HG03064 (cell line): Measurements from ENCODE around the gene LDLRAD4.

Source experiments
- ATAC-seq: cut with Tn5 transposase; IDR thresholded peaks from one replicate; pipeline ENCODE4 v1.9.1; 2021; ENCODE audit warnings: low read depth; ENCODE audit not compliant: unreplicated experiment

LDLRAD4 gene

DNA sequence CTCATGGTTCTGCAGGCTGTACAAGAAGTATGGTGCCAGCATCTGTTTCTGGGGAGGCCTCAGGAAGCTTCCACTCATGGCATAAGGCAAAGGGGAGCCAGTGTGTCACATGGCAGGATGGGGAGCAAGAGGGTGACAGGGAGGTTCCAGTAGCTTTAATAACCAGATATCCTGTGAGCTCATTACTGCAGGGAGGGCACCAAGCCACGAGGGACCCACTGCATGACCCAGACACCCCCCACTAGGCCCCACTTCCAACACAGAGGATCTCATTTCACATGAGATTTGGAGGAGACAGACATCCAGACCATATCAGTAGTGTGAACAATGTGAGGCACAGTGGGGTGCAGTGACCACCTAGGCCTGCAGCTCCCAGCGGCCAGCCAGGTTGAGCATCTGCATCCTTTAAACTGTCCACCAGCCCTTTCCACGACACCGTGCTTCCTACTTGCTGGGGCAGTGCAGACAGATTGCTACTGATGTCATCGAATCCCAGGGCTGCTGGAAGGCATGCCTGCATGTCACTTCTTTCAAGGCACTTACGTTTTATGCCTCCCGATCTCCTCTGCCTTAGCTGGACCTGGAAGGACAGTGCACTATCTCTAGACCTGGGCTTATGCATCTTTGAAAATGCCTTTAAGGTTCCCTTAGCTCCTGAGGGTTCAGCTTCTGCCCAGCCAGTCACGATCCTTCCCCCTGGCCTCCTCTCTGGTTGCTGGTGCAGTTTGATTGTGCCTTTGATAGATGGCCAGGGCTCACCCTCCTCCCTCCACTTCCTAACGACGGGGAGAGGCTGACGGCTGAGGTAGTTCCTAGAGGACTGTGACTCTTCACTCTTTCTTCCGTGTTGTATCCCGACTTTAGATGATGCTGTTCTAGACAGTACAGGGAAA lies 333.5 kb downstream of the LDLRAD4 start:
- no peak for ATAC-seq

DNA sequence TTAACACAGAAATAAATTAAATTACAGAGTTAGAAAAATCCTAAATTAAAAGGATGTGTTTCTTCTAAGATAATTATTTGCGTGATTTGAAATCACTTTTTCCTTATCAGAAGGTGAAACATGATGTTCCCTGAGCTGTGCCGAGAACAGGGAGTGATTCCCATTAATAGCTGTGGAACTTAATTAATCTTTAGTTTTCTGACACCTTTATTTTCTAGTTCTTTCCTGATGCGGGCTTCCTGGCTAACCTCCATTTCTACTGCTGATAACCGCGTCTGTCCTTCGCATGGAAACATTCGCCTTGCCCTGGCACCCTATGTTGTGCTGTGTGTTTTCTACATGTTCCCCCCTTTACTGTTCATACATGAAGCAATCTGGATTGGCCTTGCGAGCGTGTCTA lies 334.9 kb downstream of the LDLRAD4 start:
- ATAC-seq: no peak

DNA sequence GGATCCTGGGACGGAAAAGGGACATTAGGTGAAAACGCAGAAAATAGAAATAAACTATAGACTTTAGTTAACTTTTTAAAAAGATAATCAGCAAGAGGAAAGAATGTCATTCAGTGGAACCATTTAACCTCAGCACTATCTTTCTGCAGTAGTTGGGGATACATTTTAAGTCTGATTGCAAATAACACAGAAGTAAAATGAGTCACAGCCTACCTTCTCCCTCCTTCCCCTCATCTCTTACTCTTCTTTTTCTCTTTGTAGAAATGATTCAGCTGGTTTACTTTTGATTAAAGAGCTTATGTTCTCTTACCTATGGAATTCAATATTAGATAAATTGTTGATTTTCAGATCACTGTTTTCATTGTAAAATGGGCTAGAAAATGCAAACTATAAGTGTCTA lies 336.6 kb downstream of the LDLRAD4 start:
- ATAC-seq: no peak

DNA sequence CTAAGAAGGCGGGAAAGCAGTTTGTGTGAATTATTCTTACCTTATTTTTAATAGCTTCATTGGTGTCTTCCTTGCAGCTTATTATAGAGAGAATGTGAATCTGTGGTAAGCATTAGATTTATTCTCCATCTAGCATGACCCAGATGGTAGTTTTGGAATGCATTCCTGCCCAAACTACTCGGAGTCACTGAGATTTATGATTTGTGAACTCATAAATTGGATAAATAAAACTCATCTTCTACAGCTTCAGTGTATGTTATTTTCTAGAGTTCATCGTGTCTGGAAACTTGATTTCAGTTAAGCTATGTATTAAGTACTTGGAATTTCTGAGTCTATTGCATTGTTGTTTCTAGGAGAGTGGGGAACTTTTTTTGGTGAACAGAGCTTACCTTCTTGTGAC lies 337.3 kb downstream of the LDLRAD4 start:
- ATAC-seq: no peak

DNA sequence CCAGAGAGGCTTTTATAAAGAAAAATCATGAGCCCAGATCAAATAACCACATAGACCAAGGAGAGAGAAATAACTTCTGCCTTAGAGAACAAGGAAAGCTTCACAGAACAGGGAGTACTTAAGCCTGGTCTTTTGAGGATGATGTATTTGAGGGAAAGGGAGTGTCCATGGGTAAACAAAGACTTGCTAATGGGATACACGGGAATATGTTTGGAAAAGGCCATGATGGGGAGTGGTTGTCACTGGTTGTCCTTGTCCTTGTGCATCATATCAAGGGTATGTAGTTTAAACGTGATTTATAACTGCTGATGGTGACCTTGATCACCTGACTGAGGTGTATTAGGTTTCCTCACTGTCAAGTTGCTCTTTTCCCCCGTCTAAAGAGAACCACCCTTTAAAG lies 337.9 kb downstream of the LDLRAD4 start:
- no peak for ATAC-seq

DNA sequence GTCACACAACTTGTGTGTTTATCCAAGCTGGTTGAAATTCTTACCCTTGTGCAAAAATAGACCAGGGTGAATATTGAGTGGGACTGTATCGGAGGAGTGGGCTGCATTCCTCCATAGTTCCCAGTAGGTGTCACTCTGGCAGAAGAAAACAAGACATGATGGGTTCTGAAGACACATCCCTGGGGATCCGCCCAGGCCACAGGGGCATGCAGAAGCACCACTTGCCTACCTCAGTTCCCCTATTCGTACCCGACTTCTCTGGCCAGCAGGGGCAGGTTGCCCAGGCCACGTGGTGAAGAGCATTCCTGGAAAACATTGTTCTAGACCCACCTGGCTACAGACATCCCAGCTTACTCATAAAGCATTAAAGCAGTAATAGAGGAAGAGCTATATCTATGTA lies 339.6 kb downstream of the LDLRAD4 start:
- ATAC-seq: peak; percentile 55

DNA sequence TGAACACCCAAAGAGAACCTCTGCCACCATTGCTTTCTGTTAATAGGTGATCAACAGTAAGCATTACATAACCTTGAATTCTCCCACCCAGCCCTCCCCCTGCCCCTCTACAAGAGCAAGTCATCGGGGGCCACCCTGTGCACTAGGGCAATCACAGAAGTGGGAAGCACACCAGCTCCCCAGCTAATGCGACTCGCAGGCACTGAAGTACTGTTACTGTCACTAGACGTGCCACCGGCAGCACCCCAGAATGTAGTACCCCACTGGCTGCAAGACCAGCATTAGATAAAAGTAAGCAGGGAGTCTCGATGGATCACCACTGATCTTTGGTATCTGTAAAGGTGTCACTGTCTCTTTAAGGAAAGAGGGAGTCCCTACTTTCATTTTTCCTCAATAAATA lies 340.2 kb downstream of the LDLRAD4 start:
- no peak for ATAC-seq

DNA sequence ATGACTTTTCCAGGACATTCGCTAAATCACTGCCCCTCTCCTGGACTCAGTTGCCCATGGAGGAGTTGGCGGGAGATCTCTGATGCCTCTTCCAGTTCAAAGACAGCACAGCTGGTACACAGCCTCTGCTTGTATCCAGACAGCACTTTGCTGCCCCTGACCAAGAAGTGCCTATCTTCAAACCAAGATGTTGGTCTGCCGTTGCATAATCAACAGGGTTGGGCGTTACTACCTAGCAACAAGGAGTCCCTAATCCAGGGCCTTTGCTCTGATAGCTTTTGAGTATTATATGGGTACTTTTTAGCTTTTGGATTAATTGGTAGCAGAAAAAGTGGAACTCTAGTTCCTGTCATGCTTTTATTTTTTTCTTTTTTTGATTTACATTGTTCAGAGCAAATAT lies 341.2 kb downstream of the LDLRAD4 start:
- ATAC-seq: no peak

DNA sequence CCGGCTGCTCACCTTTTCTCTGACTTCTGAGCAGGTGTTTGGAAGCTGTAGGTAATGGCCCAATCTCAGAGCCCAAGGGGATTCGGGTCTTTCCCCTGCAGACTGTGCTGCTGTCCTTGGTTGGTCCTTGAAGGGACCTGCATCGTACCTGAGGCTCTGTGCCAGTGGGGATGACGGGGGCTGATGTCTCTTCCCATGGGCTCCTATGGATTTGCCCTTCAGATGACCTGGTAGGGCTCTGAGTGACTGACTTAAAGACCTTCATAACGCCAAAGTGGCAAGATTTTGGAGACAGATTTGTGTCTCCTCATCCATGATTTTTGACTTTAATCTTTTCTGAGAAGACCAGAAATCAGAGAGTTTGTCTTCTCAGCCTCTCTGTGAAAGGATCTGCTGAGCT lies 341.7 kb downstream of the LDLRAD4 start:
- no peak for ATAC-seq

DNA sequence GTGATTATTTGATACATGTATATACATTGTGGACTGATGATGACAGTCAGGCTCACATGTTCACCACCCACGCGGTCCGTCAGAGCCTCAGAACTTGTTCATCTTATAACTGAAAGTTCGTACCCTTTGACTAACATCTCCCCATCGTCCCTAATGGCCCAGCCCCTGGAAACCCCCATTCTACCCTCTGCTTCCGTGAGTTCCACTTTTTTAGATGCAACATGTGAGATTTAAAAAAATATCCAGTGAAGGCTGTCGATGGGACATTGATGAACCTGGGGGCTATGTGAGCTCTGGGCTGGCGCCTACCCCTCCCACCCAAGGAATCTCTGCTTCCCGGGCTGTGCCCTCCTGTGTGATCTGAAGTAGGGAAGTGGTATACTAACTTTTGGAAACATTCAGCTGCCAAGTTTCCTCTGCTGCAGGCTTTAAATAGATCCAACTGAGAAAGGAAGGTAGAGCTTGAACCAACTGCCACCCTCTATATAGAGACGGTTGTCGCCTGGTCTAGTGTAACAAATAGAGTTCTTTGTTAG lies 344.0 kb downstream of the LDLRAD4 start:
- peak; percentile 47 for ATAC-seq

DNA sequence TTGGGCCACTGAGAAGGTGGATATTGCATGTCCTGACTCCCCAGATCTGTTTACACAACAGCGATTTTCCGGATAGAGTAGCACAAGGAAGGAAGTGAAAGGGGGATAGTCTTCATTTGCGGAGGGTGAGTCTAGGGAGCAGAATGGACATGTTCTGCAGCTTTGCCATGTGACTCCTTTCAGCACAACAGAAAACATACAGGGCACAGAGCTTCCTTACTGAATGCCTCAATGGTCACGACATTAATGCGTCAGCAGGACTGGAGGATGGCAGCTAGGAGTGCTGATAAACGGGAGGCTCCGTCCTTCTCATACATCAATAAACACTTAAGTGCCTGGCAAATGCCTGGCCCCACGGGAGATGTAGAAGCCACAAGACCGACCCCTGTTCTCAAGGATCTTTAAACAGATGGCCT lies 344.8 kb downstream of the LDLRAD4 start:
- ATAC-seq: no peak

DNA sequence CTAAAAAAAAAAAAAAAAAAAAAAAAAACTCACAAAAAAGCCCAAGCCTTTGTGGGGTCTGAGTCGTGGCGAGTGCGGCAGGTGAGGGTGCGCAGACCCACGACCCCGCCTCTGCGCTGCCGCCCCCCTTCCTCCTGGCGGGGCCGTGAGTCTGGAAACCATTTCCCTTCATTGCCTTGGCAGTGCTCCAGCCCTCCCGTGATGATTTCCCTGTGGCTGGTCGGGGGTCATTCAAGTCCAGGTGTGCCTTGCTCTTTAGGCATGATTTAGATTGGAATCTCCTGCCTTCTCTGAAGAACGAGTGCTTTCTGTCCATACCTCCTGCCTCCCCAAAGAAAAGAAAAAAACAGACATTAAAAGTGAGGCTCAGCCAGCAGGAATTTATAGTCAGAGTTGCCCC lies 346.0 kb downstream of the LDLRAD4 start:
- no peak for ATAC-seq

DNA sequence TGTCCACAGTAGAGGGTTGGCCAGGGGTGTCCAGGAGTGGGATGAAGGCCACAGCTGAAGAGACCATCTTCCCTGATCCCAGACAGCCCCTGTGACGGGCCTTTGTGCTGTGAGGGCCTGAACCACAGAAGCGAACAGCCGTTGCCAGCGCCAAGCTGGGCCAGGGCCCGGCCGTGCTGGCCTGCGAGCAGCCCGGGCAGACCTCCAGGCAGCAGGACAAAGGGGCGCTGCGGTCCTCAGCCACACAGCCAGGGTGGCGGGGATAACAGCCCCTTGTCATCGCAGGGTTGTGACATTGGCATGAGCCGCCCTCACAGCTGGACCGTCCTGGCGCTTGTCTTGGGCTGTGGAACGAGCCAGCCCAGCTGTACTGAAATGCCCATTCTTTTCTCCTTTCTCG lies 346.7 kb downstream of the LDLRAD4 start:
- no peak for ATAC-seq

DNA sequence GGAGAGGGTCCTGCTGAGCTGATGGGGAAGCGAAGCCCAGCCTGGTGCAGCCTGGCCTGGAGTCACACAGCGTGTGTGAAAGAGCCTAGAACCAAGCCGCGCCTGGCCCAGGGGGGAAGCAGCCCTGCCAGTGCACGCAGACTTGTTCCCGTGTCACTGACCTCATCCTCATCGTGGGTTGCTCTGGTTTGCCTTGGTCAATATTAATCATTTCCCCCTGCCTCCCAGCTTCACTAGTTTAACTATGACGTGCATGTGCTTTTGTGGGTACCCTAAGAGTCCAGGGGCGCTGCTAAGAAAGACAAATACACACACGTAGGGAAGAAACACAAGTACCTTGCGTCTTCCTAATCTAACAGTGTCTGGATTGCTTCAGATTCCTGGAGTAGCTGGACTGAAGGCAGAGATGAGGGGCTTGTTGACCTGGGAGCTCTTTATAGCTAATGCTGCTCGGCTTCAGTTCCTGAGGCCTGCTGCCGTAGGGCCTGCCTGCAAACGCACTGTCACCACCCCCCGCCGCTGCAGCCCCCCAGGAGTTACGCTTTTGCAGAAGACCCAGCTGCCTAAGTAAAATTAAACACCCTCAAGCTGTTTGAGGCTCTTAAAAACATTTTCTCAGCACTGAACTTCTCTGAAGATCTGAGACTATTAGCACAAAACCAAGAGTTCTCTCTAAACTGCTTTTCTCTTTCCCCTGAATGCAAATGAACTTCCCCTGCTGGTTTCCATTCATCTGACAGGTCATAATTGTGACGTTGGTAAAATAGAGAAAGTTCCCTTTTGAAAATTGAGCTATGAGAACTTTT lies 348.6 kb downstream of the LDLRAD4 start:
- peak; percentile 41 for ATAC-seq

DNA sequence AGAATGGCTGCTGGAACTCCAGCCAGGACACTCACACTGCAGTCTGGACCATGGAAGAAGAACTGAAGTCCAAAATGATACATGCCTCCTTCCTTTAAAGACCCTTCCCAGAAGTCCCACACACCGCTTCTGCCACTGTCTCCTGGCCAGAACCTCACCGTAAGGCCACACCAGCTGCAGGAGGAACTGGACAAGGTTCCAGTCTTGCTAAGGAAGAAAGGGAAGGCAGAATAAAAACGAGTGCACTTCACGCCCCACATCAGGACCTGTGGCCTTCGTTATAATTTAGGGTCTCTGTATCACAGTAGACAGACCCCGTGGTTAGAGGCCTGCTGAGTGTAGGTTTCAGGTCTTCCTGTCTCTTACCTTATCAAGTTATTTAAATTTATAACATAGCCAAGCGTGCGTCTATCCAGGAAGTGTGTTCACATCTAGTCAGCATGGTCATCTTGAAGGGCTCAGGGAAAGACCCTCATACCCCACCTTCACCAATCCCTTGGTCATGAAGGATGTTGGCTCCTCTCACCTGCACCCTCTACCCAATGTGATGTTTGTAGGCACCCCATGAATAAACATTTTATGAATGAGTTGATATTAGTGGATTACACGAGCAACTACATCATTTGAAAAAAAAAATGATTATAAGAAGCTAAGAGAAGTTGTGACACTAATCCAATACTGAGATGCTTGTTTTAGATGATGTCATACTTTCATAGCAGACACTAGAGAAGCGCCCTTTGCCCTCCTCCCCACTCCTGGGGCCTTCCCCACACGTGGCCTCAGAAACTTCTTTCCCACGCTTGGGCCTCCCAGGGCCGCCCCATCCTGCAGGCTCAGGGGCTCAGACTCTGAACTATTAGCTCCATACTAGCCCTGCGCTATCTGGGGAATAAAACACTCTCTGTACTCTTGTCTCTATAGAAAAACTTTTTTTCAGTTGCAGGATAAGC lies 350.2 kb downstream of the LDLRAD4 start:
- peak; percentile 57 for ATAC-seq

DNA sequence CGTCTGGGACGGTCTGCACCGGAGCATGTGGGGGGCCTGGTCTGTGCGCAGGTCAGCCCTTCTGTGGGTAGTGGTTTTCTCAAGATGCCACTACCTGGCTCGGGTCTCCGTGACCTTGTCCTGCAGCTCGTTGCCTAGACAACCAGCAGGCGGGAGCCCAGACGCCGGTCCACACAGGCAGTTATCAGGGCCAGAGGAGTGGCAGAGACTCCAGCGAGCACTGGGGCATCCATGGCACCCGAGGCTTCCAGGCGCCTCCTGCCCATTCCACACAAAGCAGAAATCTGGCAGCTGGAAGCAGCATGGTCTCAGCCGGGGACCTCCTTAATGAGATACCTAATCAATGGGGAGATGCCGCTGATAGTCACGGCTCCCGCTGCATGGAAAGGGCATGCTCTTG lies 351.7 kb downstream of the LDLRAD4 start:
- no peak for ATAC-seq

DNA sequence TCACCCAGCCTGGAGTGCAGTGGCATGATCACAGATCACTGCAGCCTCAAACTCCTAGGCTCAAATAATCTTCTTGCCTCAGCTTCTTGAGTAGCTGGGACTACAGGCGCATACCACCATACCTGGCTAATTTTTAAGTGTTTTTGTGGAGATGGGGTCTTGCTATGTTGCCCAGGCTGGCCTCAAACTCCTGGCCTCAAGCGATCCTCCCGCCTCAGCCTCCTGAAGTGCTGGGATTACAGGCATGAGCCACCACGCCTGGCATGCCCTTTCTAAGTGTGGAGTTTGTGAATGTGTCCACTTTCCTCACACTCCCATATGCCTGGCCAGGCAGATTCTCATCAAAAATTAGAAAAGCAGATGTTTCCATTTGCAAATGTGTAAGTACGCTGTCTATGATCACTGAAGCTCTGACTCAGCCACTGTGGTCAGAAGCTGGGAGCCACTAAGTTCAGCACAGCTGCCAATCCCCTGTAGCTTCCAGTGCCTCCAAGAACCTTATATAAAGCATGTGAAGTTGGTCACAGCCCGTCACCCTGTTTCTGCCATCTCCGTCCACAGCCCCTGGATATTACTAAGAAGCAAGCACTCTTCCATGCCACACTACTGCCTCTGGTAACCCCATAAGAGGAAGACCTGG lies 352.4 kb downstream of the LDLRAD4 start:
- ATAC-seq: no peak

DNA sequence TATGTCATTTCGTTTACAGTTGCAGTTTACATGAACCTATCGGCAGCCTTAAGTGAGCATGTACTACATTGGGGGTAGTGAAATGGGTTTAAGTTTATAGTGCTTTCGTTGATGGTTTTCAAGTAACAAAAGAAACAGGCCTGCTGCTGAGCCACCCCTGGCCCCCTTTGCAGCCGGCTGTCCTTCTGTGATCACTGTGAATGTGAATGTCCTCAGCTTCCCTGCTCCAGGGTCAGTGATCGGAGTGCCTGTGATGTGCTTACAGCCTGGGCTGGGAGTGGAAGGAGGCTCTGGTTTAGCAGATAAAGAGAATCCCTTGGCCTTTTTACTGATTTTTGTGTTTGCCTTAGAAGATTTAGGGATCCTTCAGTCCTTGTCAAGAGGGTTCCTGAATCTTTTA lies 353.6 kb downstream of the LDLRAD4 start:
- no peak for ATAC-seq

DNA sequence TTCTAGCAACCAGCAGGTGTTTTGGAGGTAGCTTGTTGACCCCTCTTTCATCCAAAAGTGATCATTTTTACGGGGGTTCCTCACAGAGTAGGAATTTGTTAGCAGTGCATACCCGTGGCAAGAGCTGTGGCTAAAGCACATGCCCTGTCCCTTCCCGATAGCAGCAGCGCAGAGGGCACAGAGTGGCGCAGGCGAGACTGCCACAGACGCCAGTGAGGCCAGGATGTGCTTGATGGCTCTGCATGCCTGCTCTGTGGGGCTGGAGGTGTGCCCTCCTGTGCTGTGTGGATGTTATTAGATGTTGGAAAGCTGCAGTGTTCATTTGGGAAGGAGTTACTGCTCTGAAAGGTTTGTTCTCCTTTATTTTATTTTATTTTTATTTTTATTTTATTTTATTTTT lies 354.2 kb downstream of the LDLRAD4 start:
- ATAC-seq: no peak

DNA sequence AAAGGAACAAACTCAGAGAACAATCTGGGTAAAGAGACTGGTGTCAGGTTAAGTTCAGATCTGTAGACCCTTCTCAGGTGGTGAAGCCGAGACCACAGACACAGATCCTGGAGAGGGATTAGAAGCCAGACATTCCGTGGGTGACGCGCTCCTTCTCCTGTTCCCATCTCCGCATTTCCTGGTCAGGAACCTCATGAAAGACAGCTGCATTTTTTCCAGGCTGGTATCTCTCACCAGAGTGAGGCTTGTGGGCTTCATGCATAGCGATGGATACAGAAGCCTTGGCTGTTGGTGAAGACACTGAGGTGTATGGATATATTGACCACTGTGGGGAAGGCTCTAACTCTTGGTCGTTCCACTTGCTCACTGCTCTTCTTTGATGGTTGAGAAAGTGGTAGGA lies 355.2 kb downstream of the LDLRAD4 start:
- ATAC-seq: no peak
